ENCODE results near the gene GRHPR.

DNA sequence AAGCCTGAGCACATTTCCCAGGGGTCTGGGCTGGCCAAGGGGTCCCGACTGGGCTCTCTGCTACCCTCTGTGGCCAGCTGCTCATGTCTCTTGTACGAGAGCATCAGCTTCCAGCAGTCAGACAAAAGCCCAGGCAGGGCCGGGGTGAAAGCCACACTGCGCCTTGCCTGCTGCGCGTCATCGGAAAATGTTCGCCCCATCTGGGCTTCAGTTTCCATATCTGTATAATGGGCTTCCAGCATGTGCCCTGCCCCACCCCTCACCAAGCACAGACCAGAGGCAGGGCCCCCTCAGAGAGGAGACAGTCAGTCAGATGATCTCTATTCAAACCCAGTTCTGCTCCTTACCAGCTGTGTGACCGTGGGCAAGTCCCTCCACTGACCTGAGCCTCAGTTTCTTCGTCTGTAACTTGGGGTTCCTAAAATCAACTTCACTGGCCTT is 8.0 kb upstream of the GRHPR start:
- TF ChIP-seq, protein P1, sequence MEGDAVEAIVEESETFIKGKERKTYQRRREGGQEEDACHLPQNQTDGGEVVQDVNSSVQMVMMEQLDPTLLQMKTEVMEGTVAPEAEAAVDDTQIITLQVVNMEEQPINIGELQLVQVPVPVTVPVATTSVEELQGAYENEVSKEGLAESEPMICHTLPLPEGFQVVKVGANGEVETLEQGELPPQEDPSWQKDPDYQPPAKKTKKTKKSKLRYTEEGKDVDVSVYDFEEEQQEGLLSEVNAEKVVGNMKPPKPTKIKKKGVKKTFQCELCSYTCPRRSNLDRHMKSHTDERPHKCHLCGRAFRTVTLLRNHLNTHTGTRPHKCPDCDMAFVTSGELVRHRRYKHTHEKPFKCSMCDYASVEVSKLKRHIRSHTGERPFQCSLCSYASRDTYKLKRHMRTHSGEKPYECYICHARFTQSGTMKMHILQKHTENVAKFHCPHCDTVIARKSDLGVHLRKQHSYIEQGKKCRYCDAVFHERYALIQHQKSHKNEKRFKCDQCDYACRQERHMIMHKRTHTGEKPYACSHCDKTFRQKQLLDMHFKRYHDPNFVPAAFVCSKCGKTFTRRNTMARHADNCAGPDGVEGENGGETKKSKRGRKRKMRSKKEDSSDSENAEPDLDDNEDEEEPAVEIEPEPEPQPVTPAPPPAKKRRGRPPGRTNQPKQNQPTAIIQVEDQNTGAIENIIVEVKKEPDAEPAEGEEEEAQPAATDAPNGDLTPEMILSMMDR (IDR thresholded peaks at IDR 0.05): no peak
- TF ChIP-seq POLR2A (IDR thresholded peaks at IDR 0.05): no peak

All from lower leg skin (tissue), 3 donors.